ENCODE data around the gene ARHGAP10.

DNA sequence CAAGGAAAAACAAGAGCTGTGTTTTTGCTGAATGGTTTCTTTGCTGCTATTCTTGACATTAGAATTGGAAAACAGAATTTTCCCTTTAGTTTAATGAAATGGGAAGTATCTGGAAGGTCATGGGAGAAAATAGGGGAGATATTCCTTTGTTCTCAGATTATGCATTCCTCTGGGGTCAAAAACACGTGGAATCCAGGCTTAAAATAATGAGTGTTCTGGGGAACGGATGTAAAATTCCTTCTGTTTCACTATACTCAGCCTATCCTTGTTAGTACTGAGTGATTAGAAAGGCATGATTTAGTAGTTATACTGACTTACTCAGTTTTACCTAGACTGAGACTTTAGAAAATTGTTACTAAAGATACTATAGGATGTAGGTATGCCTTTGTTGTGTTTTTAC, 107.3 kb downstream of the ARHGAP10 start:
- no peak for TF ChIP-seq EZH2 (IDR thresholded peaks at IDR 0.05)
- TF ChIP-seq POLR2AphosphoS5 (IDR thresholded peaks at IDR 0.05; ENCODE audit: borderline replicate concordance, low read depth, low read length), result no peak
- no peak for TF ChIP-seq FOXP2 (optimal IDR thresholded peaks at IDR 0.05; ENCODE audit: control extremely low read depth, extremely low read length, insufficient read depth)
